Measurements from ENCODE around the gene TUBG1.

DNA sequence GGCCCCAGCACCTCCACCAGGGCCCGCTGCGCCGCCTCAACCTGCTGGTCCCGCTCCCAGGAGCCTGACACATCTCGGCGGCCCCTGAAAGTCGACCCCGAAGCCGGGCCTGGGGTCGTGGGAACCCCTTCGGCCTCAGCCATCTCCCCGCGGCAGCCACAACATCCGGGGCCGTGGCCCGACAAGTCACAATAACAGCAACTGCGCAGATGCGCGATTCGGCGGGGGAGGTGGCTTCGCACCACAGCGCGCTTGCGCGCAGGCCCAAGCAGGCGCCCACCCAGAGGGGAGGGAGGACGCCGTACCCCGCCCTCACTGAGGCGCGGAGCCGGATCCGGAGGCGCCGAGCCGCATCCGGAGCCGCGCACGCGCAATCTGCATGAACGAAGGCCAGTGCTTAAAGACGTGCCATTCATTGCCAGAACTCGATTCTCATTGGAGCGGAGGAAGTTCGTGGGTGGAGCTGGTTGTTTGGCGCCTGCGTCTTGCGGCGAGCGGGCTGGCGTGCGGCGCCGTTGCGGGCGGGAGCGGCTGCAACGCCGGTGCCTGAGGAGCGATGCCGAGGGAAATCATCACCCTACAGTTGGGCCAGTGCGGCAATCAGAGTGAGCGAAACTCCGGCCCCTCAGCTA, at the start of gene TUBG1, which contains the start of gene RETREG3:
- TF ChIP-seq, protein P1, sequence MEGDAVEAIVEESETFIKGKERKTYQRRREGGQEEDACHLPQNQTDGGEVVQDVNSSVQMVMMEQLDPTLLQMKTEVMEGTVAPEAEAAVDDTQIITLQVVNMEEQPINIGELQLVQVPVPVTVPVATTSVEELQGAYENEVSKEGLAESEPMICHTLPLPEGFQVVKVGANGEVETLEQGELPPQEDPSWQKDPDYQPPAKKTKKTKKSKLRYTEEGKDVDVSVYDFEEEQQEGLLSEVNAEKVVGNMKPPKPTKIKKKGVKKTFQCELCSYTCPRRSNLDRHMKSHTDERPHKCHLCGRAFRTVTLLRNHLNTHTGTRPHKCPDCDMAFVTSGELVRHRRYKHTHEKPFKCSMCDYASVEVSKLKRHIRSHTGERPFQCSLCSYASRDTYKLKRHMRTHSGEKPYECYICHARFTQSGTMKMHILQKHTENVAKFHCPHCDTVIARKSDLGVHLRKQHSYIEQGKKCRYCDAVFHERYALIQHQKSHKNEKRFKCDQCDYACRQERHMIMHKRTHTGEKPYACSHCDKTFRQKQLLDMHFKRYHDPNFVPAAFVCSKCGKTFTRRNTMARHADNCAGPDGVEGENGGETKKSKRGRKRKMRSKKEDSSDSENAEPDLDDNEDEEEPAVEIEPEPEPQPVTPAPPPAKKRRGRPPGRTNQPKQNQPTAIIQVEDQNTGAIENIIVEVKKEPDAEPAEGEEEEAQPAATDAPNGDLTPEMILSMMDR (IDR thresholded peaks at IDR 0.05) = peak; percentile 33; the same call in 1 of the 2 replicates
- TF ChIP-seq ZFX (IDR thresholded peaks at IDR 0.05; ENCODE audit: borderline replicate concordance) = no peak
